ENCODE results near the gene TPRA1.

GRCh38 chr3:127546554-127546953, 44.0 kb downstream of the TPRA1 start:
- TF ChIP-seq POLR2A (IDR thresholded peaks at IDR 0.05; ENCODE audit: borderline replicate concordance, extremely low read depth, insufficient read depth, insufficient read length) = no peak
- TF ChIP-seq JUND (IDR thresholded peaks at IDR 0.05) = no peak
- TF ChIP-seq SIN3A (IDR thresholded peaks at IDR 0.05; ENCODE audit: low read depth) = no peak
- TF ChIP-seq CTCF (IDR thresholded peaks at IDR 0.05 in 2 of 3, conservative IDR thresholded peaks at IDR 0.05 in 1 of 3; ENCODE audit: borderline replicate concordance in 1 of 3, insufficient read depth in 1 of 3, low read depth in 2 of 3, low read length in 2 of 3) = no peak
- no peak for TF ChIP-seq EZH2 (IDR thresholded peaks at IDR 0.05)
